ENCODE results near the gene PASD1.
"Not testable (repeated sequence)": the region's sequence is repeated elsewhere in the genome, so short reads cannot be mapped to it uniquely, and the experiment has no call there.

PASD1 gene

GRCh38 chrX:151551176-151551575, 12.3 kb upstream of the PASD1 start:
- H3K4me3 ChIP-seq (ENCODE audit: low read length in 2 of 2); H3K4me1 ChIP-seq (ENCODE audit: control insufficient read depth, insufficient read depth, low read length); H3K9ac ChIP-seq (ENCODE audit: low read length in 2 of 2); H3K36me3 ChIP-seq (ENCODE audit: control insufficient read depth in 2 of 2, insufficient read depth in 2 of 2, low read length in 2 of 2); H3K27me3 ChIP-seq (ENCODE audit: control insufficient read depth in 1 of 2, insufficient read depth in 2 of 2, low read length in 2 of 2); H3K9me3 ChIP-seq (ENCODE audit: control insufficient read depth in 2 of 2, low read length in 2 of 2); H3K27ac ChIP-seq (ENCODE audit: low read length): not testable (repeated sequence)

GRCh38 chrX:151552743-151553142, 10.7 kb upstream of the PASD1 start:
- Histone ChIP-seq H3K4me3 (ENCODE audit: low read length in 2 of 2) (no peak overlapping the region), H3K4me1 (ENCODE audit: control insufficient read depth, insufficient read depth, low read length) (no peaks in the 10 kb centered on the region), H3K27ac (ENCODE audit: low read length) (no peak overlapping the region), H3K9ac (ENCODE audit: low read length in 2 of 2) (no peak overlapping the region), H3K27me3 (ENCODE audit: control insufficient read depth in 1 of 2, insufficient read depth in 2 of 2, low read length in 2 of 2) (peaks cover 0 to 2% of the 10 kb centered on the region in 2 donors), H3K9me3 (ENCODE audit: control insufficient read depth in 2 of 2, low read length in 2 of 2) (no peaks in the 10 kb centered on the region), H3K36me3 (ENCODE audit: control insufficient read depth in 2 of 2, insufficient read depth in 2 of 2, low read length in 2 of 2) (no peaks in the 10 kb centered on the region)

GRCh38 chrX:151555301-151555700, 8.2 kb upstream of the PASD1 start:
- not testable (repeated sequence) for H3K4me3 ChIP-seq (ENCODE audit: low read length in 2 of 2); H3K36me3 ChIP-seq (ENCODE audit: control insufficient read depth in 2 of 2, insufficient read depth in 2 of 2, low read length in 2 of 2); H3K9ac ChIP-seq (ENCODE audit: low read length in 2 of 2); H3K27ac ChIP-seq (ENCODE audit: low read length); H3K27me3 ChIP-seq (ENCODE audit: control insufficient read depth in 1 of 2, insufficient read depth in 2 of 2, low read length in 2 of 2); H3K9me3 ChIP-seq (ENCODE audit: control insufficient read depth in 2 of 2, low read length in 2 of 2); H3K4me1 ChIP-seq (ENCODE audit: control insufficient read depth, insufficient read depth, low read length)

- not testable (repeated sequence) for H3K9ac ChIP-seq (ENCODE audit: low read length in 2 of 2); H3K4me1 ChIP-seq (ENCODE audit: control insufficient read depth, insufficient read depth, low read length); H3K27ac ChIP-seq (ENCODE audit: low read length); H3K9me3 ChIP-seq (ENCODE audit: control insufficient read depth in 2 of 2, low read length in 2 of 2); H3K36me3 ChIP-seq (ENCODE audit: control insufficient read depth in 2 of 2, insufficient read depth in 2 of 2, low read length in 2 of 2); H3K4me3 ChIP-seq (ENCODE audit: low read length in 2 of 2); H3K27me3 ChIP-seq (ENCODE audit: control insufficient read depth in 1 of 2, insufficient read depth in 2 of 2, low read length in 2 of 2)
Measured at GRCh38 chrX:151562485-151562884, 990 bp upstream of the PASD1 start.

- not testable (repeated sequence) for H3K4me3 ChIP-seq (ENCODE audit: low read length in 2 of 2); H3K27me3 ChIP-seq (ENCODE audit: control insufficient read depth in 1 of 2, insufficient read depth in 2 of 2, low read length in 2 of 2); H3K9me3 ChIP-seq (ENCODE audit: control insufficient read depth in 2 of 2, low read length in 2 of 2)
Measured at GRCh38 chrX:151563003-151563402, 472 bp upstream of the PASD1 start.

GRCh38 chrX:151564035-151564434, 560 bp downstream of the PASD1 start:
- Histone ChIP-seq H3K36me3 (ENCODE audit: control insufficient read depth in 2 of 2, insufficient read depth in 2 of 2, low read length in 2 of 2) (no peaks in the 10 kb centered on the region), H3K4me1 (ENCODE audit: control insufficient read depth, insufficient read depth, low read length) (no peaks in the 10 kb centered on the region), H3K27me3 (ENCODE audit: control insufficient read depth in 1 of 2, insufficient read depth in 2 of 2, low read length in 2 of 2) (no peaks in the 10 kb centered on the region), H3K4me3 (ENCODE audit: low read length in 2 of 2) (no peak overlapping the region), H3K27ac (ENCODE audit: low read length) (no peak overlapping the region), H3K9me3 (ENCODE audit: control insufficient read depth in 2 of 2, low read length in 2 of 2) (no peaks in the 10 kb centered on the region), H3K9ac (ENCODE audit: low read length in 2 of 2) (no peak overlapping the region)

More at GRCh38 chrX:151563003-151563402, 472 bp upstream of the PASD1 start:
- H3K9ac ChIP-seq (ENCODE audit: low read length in 2 of 2); H3K36me3 ChIP-seq (ENCODE audit: control insufficient read depth in 2 of 2, insufficient read depth in 2 of 2, low read length in 2 of 2); H3K4me1 ChIP-seq (ENCODE audit: control insufficient read depth, insufficient read depth, low read length); H3K27ac ChIP-seq (ENCODE audit: low read length): not testable (repeated sequence)

- not testable (repeated sequence) for H3K9me3 ChIP-seq (ENCODE audit: control insufficient read depth in 2 of 2, low read length in 2 of 2); H3K4me3 ChIP-seq (ENCODE audit: low read length in 2 of 2); H3K4me1 ChIP-seq (ENCODE audit: control insufficient read depth, insufficient read depth, low read length); H3K27ac ChIP-seq (ENCODE audit: low read length); H3K9ac ChIP-seq (ENCODE audit: low read length in 2 of 2); H3K27me3 ChIP-seq (ENCODE audit: control insufficient read depth in 1 of 2, insufficient read depth in 2 of 2, low read length in 2 of 2); H3K36me3 ChIP-seq (ENCODE audit: control insufficient read depth in 2 of 2, insufficient read depth in 2 of 2, low read length in 2 of 2)
Measured at GRCh38 chrX:151566872-151567271, 3.4 kb downstream of the PASD1 start.

- Histone ChIP-seq H3K9me3 (ENCODE audit: control insufficient read depth in 2 of 2, low read length in 2 of 2) (no peaks in the 10 kb centered on the region), H3K36me3 (ENCODE audit: control insufficient read depth in 2 of 2, insufficient read depth in 2 of 2, low read length in 2 of 2) (no peaks in the 10 kb centered on the region), H3K4me1 (ENCODE audit: control insufficient read depth, insufficient read depth, low read length) (no peaks in the 10 kb centered on the region), H3K27ac (ENCODE audit: low read length) (no peak overlapping the region), H3K9ac (ENCODE audit: low read length in 2 of 2) (no peak overlapping the region), H3K4me3 (ENCODE audit: low read length in 2 of 2) (no peak overlapping the region), H3K27me3 (ENCODE audit: control insufficient read depth in 1 of 2, insufficient read depth in 2 of 2, low read length in 2 of 2) (peaks cover 0 to 2% of the 10 kb centered on the region in 2 donors)
Measured at GRCh38 chrX:151570561-151570960, 7.1 kb downstream of the PASD1 start.

GRCh38 chrX:151593384-151593783, 29.9 kb downstream of the PASD1 start:
- not testable (repeated sequence) for H3K27me3 ChIP-seq (ENCODE audit: control insufficient read depth in 1 of 2, insufficient read depth in 2 of 2, low read length in 2 of 2); H3K9ac ChIP-seq (ENCODE audit: low read length in 2 of 2); H3K4me3 ChIP-seq (ENCODE audit: low read length in 2 of 2); H3K9me3 ChIP-seq (ENCODE audit: control insufficient read depth in 2 of 2, low read length in 2 of 2); H3K27ac ChIP-seq (ENCODE audit: low read length); H3K36me3 ChIP-seq (ENCODE audit: control insufficient read depth in 2 of 2, insufficient read depth in 2 of 2, low read length in 2 of 2); H3K4me1 ChIP-seq (ENCODE audit: control insufficient read depth, insufficient read depth, low read length)

GRCh38 chrX:151596282-151596681, 32.8 kb downstream of the PASD1 start:
- Histone ChIP-seq H3K36me3 (ENCODE audit: control insufficient read depth in 2 of 2, insufficient read depth in 2 of 2, low read length in 2 of 2) (no peaks in the 10 kb centered on the region), H3K9me3 (ENCODE audit: control insufficient read depth in 2 of 2, low read length in 2 of 2) (no peaks in the 10 kb centered on the region), H3K4me3 (ENCODE audit: low read length in 2 of 2) (no peak overlapping the region)

GRCh38 chrX:151604931-151605330, 41.5 kb downstream of the PASD1 start:
- Histone ChIP-seq H3K27me3 (ENCODE audit: control insufficient read depth in 1 of 2, insufficient read depth in 2 of 2, low read length in 2 of 2) (no peaks in the 10 kb centered on the region), H3K4me1 (ENCODE audit: control insufficient read depth, insufficient read depth, low read length) (no peaks in the 10 kb centered on the region), H3K27ac (ENCODE audit: low read length) (no peak overlapping the region), H3K9ac (ENCODE audit: low read length in 2 of 2) (no peak overlapping the region), H3K4me3 (ENCODE audit: low read length in 2 of 2) (no peak overlapping the region), H3K9me3 (ENCODE audit: control insufficient read depth in 2 of 2, low read length in 2 of 2) (no peaks in the 10 kb centered on the region), H3K36me3 (ENCODE audit: control insufficient read depth in 2 of 2, insufficient read depth in 2 of 2, low read length in 2 of 2) (no peaks in the 10 kb centered on the region)

More at GRCh38 chrX:151596282-151596681, 32.8 kb downstream of the PASD1 start:
- Histone ChIP-seq H3K27ac (ENCODE audit: low read length) (no peak overlapping the region), H3K9ac (ENCODE audit: low read length in 2 of 2) (no peak overlapping the region), H3K4me1 (ENCODE audit: control insufficient read depth, insufficient read depth, low read length) (no peaks in the 10 kb centered on the region), H3K27me3 (ENCODE audit: control insufficient read depth in 1 of 2, insufficient read depth in 2 of 2, low read length in 2 of 2) (no peaks in the 10 kb centered on the region)

GRCh38 chrX:151609222-151609621, 45.7 kb downstream of the PASD1 start:
- Histone ChIP-seq H3K4me3 (ENCODE audit: low read length in 2 of 2) (no peak overlapping the region), H3K4me1 (ENCODE audit: control insufficient read depth, insufficient read depth, low read length) (no peaks in the 10 kb centered on the region), H3K36me3 (ENCODE audit: control insufficient read depth in 2 of 2, insufficient read depth in 2 of 2, low read length in 2 of 2) (no peaks in the 10 kb centered on the region), H3K9me3 (ENCODE audit: control insufficient read depth in 2 of 2, low read length in 2 of 2) (no peaks in the 10 kb centered on the region), H3K9ac (ENCODE audit: low read length in 2 of 2) (no peak overlapping the region), H3K27me3 (ENCODE audit: control insufficient read depth in 1 of 2, insufficient read depth in 2 of 2, low read length in 2 of 2) (no peaks in the 10 kb centered on the region), H3K27ac (ENCODE audit: low read length) (no peak overlapping the region)
